NB4 (cell line): Measurements from ENCODE around the gene EPB41L4A.

Experiments used
- MYC ChIP-seq: IDR thresholded peaks from 2 replicates; pipeline ENCODE4 v1.6.1; 2011; ENCODE audit warnings: low read depth, low read length
- POLR2A ChIP-seq: IDR thresholded peaks from 2 replicates; pipeline ENCODE4 v1.6.1; 2011; ENCODE audit warnings: mild to moderate bottlenecking; ENCODE audit not compliant: insufficient read length; ENCODE audit errors: extremely low read depth
- TF ChIP-seq, protein P1 (sequence below): IDR thresholded peaks from one replicate; pipeline ENCODE4 v1.5.1; 2012; ENCODE audit warnings: low read depth, low read length
- TF ChIP-seq, protein P2 (sequence below): IDR thresholded peaks from 2 replicates; pipeline ENCODE4 v1.6.1; 2011; ENCODE audit warnings: low read depth, low read length

DNA sequence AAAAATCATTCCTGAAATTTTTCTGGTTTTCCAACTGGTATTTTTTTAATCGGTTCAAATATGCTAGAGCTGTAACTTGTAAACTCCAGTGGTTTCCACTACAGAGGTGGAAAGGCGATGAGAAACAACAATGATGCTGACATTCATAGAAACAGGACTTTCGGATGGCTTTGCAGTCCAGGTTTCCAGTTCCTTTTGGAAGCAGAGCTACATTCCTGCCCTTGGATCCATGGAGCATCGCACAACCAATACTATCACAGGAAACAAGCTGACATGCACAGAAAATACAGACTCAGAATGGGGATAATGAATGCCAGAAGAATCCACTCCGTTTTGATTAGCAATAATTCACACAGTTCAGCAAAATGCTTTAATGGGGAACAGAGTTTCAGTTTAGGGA lies 140.0 kb downstream of the EPB41L4A start:
- TF ChIP-seq, protein P1, sequence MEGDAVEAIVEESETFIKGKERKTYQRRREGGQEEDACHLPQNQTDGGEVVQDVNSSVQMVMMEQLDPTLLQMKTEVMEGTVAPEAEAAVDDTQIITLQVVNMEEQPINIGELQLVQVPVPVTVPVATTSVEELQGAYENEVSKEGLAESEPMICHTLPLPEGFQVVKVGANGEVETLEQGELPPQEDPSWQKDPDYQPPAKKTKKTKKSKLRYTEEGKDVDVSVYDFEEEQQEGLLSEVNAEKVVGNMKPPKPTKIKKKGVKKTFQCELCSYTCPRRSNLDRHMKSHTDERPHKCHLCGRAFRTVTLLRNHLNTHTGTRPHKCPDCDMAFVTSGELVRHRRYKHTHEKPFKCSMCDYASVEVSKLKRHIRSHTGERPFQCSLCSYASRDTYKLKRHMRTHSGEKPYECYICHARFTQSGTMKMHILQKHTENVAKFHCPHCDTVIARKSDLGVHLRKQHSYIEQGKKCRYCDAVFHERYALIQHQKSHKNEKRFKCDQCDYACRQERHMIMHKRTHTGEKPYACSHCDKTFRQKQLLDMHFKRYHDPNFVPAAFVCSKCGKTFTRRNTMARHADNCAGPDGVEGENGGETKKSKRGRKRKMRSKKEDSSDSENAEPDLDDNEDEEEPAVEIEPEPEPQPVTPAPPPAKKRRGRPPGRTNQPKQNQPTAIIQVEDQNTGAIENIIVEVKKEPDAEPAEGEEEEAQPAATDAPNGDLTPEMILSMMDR, result no peak
- TF ChIP-seq, protein P2, sequence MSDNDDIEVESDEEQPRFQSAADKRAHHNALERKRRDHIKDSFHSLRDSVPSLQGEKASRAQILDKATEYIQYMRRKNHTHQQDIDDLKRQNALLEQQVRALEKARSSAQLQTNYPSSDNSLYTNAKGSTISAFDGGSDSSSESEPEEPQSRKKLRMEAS, result no peak
- no peak for TF ChIP-seq POLR2A
- no peak for TF ChIP-seq MYC
